GM12878 (cell line): ENCODE measurements around the gene NUP205. TPM values are rescaled to one million over a fixed set of nuclear protein-coding genes. Genes with fewer than 3 reads are reported as not detected.

ENCODE experiments used
- BACH1 ChIP-seq: fragments of 450-650 bp; IDR thresholded peaks from 2 replicates; pipeline ENCODE4 v1.6.1; 2017; ENCODE audit warnings: mild to moderate bottlenecking, borderline replicate concordance
- CHD2 ChIP-seq: IDR thresholded peaks from 2 replicates; pipeline ENCODE4 v1.6.1; 2011; ENCODE audit warnings: low read depth, low read length, improper control_type of control experiment, borderline replicate concordance
- CTCF ChIP-seq, 3 experiments: IDR thresholded peaks in 2 of 3; conservative IDR thresholded peaks in 1 of 3; 2 replicates each; pipeline ENCODE4 v1.5.1; 2011; ENCODE audit warnings: low read depth in 3 of 3, low read length in 3 of 3, mild to moderate bottlenecking in 3 of 3, control low read depth in 2 of 3, moderate library complexity in 2 of 3, inconsistent platforms in 1 of 3, mixed read lengths in 1 of 3; ENCODE audit not compliant: control insufficient read depth in 2 of 3, insufficient read depth in 1 of 3; ENCODE audit errors: extremely low read depth in 1 of 3
- LARP7 ChIP-seq: fragments of 450-650 bp; IDR thresholded peaks from 2 replicates; pipeline ENCODE4 v1.6.1; 2017; ENCODE audit warnings: mild to moderate bottlenecking
- MYC ChIP-seq: IDR thresholded peaks from 2 replicates; pipeline ENCODE4 v1.6.1; 2011; ENCODE audit warnings: mild to moderate bottlenecking, low read length, moderate library complexity, inconsistent platforms; ENCODE audit not compliant: insufficient read depth, insufficient replicate concordance, insufficient read length, severe bottlenecking
- YY1 ChIP-seq: IDR thresholded peaks from 2 replicates; pipeline ENCODE4 v1.6.1; 2011; ENCODE audit warnings: low read depth, mild to moderate bottlenecking, low read length
- ZBTB33 ChIP-seq: fragments of 450-650 bp; IDR thresholded peaks from 2 replicates; pipeline ENCODE4 v1.6.1; 2017; ENCODE audit warnings: mild to moderate bottlenecking
- polyA plus RNA-seq, 11 experiments: library from polyadenylated mRNA; depleted of rRNA in 4 of 11; unstranded in 6 of 11; stranded (reverse) in 5 of 11; fragments of >200 nt; fragmentation: Nextera tagmentation in 4 of 11; fragmentation: Illumina TruSeq in 1 of 11; extraction: Ambion mirVana in 4 of 11; extraction: Trizol in 1 of 11; gene quantifications; 1 replicate in 1 of 11; 2 replicates in 10 of 11; pipeline versions ENCODE4 v1.2.1 to v1.2.3, GENCODE V29; 2011 to 2016; ENCODE audit warnings: inconsistent platforms in 2 of 11, missing spikeins in 2 of 11, low read depth in 1 of 11
- total RNA-seq, 4 experiments: library from RNA; depleted of rRNA in 3 of 4; stranded (reverse); fragments of >200 nt in 3 of 4; fragmentation: Illumina TruSeq in 1 of 4; extraction: Trizol in 1 of 4; gene quantifications; 2 replicates each; pipeline versions ENCODE4 v1.2.1 to v1.2.3, GENCODE V29; 2013 to 2021

The NUP205 gene
- total and polyA plus RNA-seq, 10 of the 15 experiments (the other 5 are each of a cell fraction or from before 2014, with no cell fraction given) = 41.4 to 110 (median 85.9) TPM

GRCh38 chr7:135510592-135511183 lies 47.0 kb upstream of the NUP205 start (continued):
- no peak for TF ChIP-seq MYC
- no peak for TF ChIP-seq BACH1
- TF ChIP-seq CHD2 = no peak
- peak in 1 of 3 experiments; percentile 34; a peak in 2 of 6 replicates for TF ChIP-seq CTCF (IDR thresholded peaks at IDR 0.05 in 2 of 3, conservative IDR thresholded peaks at IDR 0.05 in 1 of 3; ENCODE audit: control insufficient read depth in 2 of 3, extremely low read depth in 1 of 3, insufficient read depth in 1 of 3, low read depth in 3 of 3, low read length in 3 of 3)
- 0 out of 2 replicates have a peak, but pooled peaks have one; percentile 66 for TF ChIP-seq LARP7
- TF ChIP-seq YY1 = no peak
- no peak for TF ChIP-seq ZBTB33
